Limb (tissue), 2 donors: ENCODE results near the gene SCAMP2.
A peak's percentile ranks its signal among the peaks of the same experiment; 100 is the strongest.

Experiments
- DNase-seq, 2 donors: peaks; one replicate each; pipeline ENCODE4 v3.0.0-alpha.2; 2016; ENCODE audit errors: extremely low spot score in 2 of 2

SCAMP2 gene

DNA sequence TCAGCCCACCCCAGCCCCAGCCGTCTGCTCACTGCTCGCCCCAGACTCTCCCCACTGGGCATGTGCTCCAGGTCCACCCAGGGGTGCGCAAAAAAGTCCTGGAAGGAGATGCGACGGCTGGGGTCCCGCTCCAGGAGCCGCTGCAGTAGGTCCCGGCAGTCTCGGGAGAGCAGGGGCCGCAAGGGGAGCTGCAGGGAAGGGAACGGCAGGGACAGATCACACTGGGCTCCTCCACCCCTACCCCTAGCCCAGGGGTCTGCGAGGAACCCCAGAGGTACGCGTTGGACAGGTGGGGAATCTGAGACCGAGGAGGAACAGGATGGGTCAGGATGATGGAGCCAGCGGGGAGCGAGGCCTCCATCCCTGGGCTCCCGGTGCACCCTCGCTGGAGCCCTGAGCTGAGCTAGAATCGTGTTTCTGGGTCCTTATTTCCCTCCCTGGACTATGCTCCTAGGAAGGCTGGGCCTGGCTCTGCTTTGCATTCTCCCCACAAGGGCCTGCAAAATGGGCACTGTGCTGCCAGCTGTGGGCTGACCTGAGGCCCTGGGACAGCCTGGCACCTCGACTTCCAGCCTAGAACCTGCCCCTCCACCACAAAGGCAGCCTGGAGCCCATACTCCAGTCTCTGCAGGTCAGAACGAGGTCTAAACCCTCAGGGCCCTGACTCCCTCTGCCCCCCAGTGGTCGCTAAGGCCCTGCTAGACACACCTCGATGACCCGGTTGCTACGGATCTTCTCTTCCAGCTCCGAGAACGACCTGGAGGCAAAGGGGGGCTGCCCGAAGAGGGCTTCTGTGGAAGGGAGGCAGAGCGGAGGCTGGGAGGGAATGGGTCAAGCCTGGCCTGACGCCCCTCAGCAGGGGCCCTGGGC is 33.4 kb downstream of the SCAMP2 start:
- DNase-seq, result no peak

DNA sequence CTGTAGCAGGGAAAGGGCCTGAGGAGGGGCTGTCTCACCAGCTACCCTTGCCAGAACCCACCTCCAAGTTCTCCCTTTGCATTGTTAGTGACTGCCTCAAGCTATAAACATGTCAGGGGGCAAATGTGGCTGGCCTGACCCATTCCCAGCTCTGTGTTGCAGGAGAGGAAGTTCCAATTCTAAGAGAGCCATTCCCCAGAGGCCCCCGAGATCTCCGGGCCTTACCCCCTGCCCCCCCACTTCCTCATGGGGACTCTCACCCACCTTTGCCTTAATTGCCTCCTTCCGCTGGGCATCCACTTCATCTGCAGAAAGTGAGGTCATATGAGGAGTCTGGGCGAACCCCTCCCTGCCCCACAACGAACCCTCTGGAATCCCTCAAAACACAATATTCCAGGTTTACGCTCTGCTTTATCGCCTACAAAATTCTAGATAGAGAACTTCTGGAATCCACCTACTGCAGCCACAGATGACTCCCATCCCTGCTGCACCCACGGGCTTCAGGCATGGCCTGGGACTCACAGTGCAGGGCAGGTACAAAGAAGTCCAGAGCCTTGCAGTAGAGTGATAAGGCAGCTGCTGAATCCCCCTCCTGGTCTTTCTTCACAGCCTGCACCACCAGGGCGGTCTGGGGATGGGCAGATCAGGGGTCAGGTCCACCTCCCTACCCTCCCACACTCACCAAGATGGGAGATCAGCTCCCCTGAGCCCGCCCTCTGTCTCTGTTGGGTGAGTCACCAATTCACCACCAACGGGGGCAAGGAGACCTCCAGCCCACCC is 34.2 kb downstream of the SCAMP2 start:
- DNase-seq, result no peak

DNA sequence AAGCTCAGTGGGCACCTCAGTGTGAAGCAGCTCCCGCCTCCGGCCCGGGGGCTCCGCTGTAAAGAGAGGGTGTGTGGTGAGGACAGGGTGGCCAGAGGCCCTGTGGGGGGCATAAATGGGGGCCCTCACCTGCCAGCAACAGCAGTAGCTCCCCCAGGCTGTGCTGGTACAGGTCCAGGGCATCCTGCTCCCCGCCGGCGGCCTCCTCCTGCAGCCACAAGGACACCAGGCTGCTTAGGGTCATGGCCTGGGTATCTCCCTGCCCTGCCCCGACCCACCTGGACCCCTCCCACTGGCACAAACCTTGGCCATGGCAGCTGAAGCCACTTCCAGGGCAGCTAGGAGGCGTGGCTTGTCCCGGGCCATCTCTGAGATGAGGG is 35.0 kb downstream of the SCAMP2 start:
- DNase-seq, result no peak

DNA sequence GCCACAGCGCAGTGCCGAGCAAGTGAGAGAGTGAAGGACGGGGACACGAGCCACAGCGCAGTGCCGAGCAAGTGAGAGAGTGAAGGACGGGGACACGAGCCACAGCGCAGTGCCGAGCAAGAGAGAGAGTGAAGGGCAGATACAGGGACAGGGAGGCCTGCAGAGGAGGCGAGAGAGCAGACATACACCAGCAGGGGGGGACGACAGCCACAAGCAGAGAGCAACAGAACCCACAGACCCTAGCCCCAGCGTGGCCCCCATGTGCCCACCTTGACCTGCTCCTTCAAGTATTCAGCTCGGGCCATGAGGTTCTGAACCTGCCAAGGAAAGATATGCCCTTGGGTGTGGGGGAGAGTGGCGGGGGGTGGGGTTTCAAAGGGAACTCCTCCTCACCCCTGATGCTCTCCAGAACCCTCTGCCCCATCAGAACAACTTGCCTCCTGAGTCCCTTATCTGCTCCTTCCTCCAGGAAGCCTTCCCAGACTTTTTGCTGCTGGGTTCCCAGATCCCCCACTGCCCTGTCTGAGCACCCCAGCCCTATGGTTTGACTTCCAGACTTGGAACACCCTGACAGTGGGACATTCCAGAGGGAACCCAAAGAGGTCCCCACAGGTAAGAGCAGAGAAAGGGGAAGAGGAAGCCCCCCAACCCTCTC is 35.6 kb downstream of the SCAMP2 start:
- no peak for DNase-seq

DNA sequence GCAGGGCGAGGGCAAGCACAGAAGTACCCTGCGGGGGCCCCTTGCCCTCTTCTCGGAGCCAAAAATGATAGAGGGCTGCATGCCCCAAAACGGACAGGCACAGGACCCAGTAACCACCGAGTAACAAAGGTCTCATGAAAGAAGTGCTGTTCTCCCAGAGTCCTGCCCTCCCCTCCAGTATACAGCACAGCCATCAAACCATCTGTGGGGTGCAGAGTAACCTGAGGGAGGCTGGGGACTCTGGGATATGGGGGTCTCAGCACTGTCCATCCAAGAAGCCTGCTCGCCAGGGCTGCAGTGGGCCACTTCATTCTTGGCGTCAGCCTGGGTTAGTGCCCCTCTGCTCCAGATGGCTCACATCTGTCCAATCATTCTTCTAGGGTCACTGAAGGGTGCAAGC is 36.3 kb downstream of the SCAMP2 start:
- no peak for DNase-seq

DNA sequence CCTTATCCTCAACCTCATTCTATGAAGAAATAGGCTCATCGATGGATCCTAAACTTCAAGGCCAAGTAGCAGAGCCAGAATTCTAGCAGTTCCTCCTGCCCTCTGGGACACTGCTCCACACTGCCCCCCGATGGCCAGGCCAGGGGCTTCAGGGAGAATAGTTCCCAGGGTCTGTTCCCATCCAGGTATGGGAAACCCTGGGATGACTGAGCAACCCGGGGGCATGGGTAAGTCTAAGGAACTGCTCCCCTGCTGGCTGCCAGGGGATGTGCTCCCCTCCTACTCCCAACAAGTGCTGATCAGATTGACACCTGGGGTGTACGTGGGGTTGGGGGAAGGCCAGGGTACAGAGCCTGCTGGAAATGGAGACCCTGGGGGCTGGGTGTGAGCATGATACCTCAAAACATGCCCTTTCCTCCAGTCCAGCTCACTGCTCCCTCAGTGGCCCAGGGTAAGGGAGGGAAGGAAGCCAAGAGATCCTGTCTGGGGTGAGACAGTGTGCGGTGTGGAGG is 37.8 kb downstream of the SCAMP2 start:
- DNase-seq, result peak in 1 of 2 donors; percentile 56

- DNase-seq, result no peak
These were observed 39.6 kb downstream of the SCAMP2 start for GRCh38 chr15:74833376-74834107.

- DNase-seq, result no peak
These were observed 40.3 kb downstream of the SCAMP2 start for GRCh38 chr15:74832826-74833225.

GRCh38 chr15:74831813-74832495 is 41.2 kb downstream of the SCAMP2 start:
- no peak for DNase-seq

- no peak for DNase-seq
These were observed 42.3 kb downstream of the SCAMP2 start for GRCh38 chr15:74830868-74831267.

DNA sequence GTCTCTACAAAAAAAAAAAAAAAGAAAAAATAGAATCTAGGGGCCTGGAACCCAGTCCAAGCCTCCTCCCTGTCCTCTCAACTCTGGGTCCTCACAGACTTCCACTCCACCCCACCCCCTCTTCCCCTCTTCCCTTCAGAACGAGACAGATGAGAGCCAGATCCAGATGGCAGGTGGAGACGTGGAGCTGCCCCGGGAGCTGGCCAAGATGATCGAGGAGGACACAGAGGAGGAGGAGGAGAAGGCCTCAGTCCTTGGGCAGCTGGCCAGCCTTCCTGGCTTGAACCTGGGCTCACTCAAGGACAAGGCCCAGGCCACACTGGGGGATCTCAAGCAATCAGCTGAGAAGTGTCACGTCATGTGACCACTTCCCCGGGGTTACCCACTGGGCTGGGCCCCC is 43.2 kb downstream of the SCAMP2 start:
- DNase-seq, result no peak

- no peak for DNase-seq
These were observed 43.7 kb downstream of the SCAMP2 start for GRCh38 chr15:74829486-74829885.

DNA sequence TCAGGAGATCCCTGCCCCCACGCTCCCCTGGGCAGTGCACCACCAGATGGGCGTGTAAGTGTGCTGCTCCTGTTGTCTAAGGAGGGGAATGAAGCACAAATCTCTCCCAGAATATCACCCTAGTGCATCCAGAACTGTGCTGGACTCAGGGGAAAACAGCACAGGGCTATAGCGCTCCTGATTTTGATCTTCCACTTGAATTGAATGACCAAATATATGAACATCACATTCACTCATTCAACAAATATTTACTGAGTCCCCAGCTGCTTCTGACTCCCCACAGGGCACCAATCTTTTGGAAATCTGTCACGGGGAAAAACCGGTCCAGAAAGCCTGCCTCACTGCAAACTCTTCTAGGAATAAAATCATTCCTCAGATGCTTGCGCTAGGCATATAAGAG is 44.3 kb downstream of the SCAMP2 start:
- DNase-seq, result no peak

GRCh38 chr15:74827614-74828013 is 45.6 kb downstream of the SCAMP2 start:
- no peak for DNase-seq

DNA sequence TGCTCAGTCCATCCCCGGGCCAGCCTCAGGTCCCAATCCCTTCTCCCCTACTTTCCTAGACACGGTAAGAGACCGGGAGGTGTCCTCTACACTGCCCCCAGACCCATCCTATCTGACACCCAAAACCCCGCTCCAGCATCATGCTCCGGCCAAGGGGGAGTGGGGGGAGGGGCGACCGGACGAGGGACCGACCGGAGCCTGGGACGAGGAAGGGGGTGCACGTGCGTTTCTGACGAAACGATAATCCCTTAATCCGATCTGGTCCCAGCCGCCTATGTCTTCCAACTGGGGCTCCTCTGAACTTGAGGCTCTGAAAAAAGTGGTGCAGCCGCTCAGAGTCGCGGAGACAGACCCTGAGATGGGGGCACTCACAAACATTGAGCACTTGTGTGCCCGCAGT is 46.2 kb downstream of the SCAMP2 start:
- no peak for DNase-seq

DNA sequence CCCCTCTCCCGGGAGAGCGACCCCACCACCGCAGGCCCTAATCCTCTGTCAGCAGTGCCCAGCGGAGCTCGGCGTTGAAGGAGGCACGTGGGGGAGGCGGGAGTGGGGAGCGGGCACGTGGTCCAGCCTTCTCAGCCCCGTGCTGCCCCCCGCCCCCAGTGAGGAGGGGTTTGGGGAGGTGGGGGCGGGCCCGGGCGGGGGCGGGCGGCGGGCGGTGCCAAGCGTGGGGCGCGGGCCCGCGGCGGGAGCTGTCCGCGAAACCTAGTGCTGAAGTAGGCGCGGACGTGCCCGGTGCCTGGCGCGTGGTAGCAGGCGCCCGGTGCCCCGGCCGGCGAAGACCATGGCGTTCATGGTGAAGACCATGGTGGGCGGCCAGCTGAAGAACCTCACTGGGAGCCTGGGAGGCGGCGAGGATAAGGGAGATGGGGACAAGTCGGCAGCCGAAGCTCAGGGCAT is 46.8 kb downstream of the SCAMP2 start, which contains the start of gene CPLX3:
TSS of gene CPLX3 (plus strand) at position 264 of the 456 bp plus-strand sequence. CDS start at position 341, 77 bp downstream.
- peak in 1 of 2 donors; percentile 77 for DNase-seq

DNA sequence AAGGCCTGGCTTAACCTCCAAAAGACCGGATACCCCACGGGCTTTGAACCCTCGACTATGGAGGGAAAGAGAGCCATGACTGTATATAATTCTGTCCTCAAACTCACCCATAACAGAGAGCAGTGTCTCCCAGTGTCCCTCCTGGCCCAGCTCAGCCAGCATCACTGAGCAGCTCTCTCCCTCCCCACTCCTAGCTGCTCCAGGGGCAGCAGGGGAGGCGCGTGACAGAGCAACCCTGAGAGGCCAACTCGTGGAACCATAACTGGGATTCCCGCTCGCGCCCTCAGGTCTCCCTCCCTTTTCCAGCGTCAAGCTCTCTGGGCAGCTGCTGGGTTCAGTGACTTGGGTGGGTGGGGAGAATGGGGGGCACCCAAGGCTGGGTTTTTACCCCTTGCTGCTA is 47.3 kb downstream of the SCAMP2 start:
- DNase-seq, result no peak

GRCh38 chr15:74824976-74825375 is 48.2 kb downstream of the SCAMP2 start:
- DNase-seq, result no peak

DNA sequence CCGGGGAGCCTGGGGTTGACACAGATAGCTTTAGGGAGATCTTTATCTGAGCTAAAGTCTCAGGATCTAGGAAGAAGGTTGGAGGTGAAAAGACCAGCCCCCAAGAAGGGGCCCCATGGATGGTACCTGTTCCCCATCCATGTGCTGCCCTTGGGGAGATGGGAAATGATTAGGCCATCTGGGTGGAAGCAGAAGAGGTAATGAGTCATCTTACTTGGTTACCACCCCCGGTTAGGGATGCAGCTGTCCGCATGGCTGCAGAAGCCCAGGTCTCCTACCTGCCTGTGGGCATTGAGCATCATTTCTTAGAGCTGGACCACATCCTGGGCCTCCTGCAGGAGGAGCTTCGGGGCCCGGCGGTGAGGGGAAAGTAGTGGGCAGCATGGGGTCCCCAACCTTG is 49.8 kb downstream of the SCAMP2 start:
- DNase-seq, result no peak

GRCh38 chr15:74822233-74822632 is 50.9 kb downstream of the SCAMP2 start:
- DNase-seq, result no peak

DNA sequence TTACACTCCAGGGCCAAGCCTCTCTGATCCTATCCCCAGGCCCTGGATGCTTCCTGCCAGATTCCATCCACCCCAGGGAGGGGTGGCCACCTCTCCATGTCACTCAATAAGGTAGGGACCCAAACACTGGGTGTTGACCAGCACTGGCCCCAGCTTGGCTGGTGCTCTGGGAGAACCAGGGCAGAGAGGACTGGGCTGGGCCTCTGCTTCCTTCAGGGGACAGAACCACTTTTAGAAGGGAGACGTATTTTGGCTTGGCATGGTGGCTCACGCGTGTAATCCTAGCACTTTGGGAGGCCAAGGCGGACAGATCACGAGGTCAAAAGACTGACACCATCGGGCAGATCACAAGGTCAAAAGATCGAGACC is 51.4 kb downstream of the SCAMP2 start:
- DNase-seq, result no peak
